Glutamatergic neuron (in vitro differentiated cells): ENCODE results near the gene ABCC12. TPM values are rescaled to one million over a fixed set of nuclear protein-coding genes. Genes with fewer than 3 reads are reported as not detected.

Experiments
- DNase-seq: peaks from one replicate; pipeline ENCODE4 v3.0.0; 2022
- H3K27ac Mint-ChIP-seq: one replicate; pipeline ENCODE4 v1.8.0; 2020; ENCODE audit warnings: mild to moderate bottlenecking, mixed read lengths, inconsistent platforms; ENCODE audit not compliant: unreplicated experiment
- H3K27me3 Mint-ChIP-seq: one replicate; pipeline ENCODE4 v1.8.0; 2020; ENCODE audit warnings: mild to moderate bottlenecking, moderate library complexity, mixed read lengths, inconsistent platforms; ENCODE audit not compliant: unreplicated experiment
- H3K36me3 Mint-ChIP-seq: one replicate; pipeline ENCODE4 v1.8.0; 2020; ENCODE audit warnings: mild to moderate bottlenecking, mixed read lengths, inconsistent platforms; ENCODE audit not compliant: unreplicated experiment
- H3K4me1 Mint-ChIP-seq: one replicate; pipeline ENCODE4 v1.8.0; 2020; ENCODE audit warnings: mild to moderate bottlenecking, low read depth, mixed read lengths, inconsistent platforms; ENCODE audit not compliant: unreplicated experiment
- H3K4me3 Mint-ChIP-seq: one replicate; pipeline ENCODE4 v1.8.0; 2020; ENCODE audit warnings: mild to moderate bottlenecking, mixed read lengths, inconsistent platforms; ENCODE audit not compliant: unreplicated experiment
- H3K9me3 Mint-ChIP-seq: one replicate; pipeline ENCODE4 v1.8.0; 2020; ENCODE audit warnings: mild to moderate bottlenecking, moderate library complexity, mixed read lengths, inconsistent platforms; ENCODE audit not compliant: unreplicated experiment
- total RNA-seq: library from RNA; stranded (reverse); fragmentation: NEBNext Ultra II Directional; extraction: Animal tissue kit (Norgen Biotek cat#: 25700); gene quantifications from one replicate; pipeline ENCODE4 v1.2.1, GENCODE V29; 2021; ENCODE audit not compliant: unreplicated experiment
- TF ChIP-seq, protein P1 (sequence below): fragments of 200-600 bp; sonication (generic); IDR thresholded peaks from one replicate; pipeline ENCODE4 v1.5.0; 2021; ENCODE audit not compliant: partially characterized antibody, unreplicated experiment

The ABCC12 gene
- total RNA-seq, 1 donor from 2014 or later, result not detected

DNA sequence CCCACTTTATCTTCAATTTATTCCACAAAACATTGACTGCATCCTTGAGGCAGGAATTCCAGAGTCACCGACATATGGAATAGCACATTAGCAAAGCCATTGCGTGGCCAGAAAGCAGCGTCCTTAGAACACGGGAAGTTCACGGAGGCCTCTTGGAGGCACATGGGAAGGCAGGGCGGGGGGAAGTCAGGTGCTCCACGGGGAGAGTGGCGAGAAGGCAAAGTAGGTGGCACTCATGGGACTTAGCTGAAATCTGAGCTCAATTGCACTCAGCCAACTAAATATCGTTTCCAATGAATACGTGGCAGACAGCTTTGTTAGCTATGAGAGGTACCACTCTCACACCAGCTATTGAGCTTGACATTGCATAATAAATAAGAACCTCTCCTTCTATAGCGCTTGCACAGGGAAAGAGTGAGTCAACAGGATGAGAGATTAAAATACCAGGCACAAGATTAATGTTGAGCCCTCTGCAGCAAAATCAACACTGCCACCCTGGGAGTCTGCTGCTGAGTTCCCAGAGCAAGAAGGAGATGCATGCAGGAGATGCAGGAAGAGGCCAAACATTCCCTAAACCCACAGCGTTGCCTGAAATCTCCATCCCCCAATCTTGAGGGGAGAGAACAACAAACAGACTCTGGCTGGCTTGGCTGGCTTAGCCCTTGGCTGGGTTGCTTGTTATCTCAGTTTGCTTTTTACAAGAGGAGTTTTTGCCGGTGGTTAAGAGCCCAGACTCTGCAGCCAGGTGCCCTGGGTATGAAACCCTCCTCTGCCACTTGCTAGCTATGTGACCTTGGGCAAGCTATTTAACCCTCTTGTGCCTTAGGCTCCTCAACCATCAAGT lies 28.8 kb downstream of the ABCC12 start:
- TF ChIP-seq, protein P1, sequence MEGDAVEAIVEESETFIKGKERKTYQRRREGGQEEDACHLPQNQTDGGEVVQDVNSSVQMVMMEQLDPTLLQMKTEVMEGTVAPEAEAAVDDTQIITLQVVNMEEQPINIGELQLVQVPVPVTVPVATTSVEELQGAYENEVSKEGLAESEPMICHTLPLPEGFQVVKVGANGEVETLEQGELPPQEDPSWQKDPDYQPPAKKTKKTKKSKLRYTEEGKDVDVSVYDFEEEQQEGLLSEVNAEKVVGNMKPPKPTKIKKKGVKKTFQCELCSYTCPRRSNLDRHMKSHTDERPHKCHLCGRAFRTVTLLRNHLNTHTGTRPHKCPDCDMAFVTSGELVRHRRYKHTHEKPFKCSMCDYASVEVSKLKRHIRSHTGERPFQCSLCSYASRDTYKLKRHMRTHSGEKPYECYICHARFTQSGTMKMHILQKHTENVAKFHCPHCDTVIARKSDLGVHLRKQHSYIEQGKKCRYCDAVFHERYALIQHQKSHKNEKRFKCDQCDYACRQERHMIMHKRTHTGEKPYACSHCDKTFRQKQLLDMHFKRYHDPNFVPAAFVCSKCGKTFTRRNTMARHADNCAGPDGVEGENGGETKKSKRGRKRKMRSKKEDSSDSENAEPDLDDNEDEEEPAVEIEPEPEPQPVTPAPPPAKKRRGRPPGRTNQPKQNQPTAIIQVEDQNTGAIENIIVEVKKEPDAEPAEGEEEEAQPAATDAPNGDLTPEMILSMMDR, result no peak
- H3K36me3 Mint-ChIP-seq, result no peaks in the 10 kb centered on the region
- no peak overlapping the region for H3K27ac Mint-ChIP-seq
- H3K4me1 Mint-ChIP-seq, result no peaks in the 10 kb centered on the region
- H3K9me3 Mint-ChIP-seq, result peaks cover 4% of the 10 kb centered on the region
- peaks cover 6% of the 10 kb centered on the region for H3K27me3 Mint-ChIP-seq
- no peak overlapping the region for H3K4me3 Mint-ChIP-seq
- DNase-seq, result no peak

DNA sequence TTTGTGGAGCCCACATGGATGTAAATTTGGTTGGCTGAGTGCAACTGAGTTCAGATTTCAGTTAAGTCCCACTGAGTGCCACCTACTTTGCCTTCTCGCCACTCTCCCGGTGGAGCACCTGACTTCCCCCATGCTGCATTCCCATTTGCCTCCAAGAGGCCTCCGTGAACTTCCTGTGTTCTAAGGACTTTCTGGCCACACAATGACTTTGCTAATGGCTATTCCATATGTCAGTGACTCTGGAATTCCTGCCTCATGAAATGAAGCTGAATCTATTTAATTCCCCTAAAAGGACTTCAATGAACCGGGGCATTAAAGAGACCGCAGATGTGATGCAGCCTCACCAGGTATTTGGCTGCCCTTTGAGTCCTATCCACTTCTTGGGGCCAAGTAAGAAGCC lies 29.9 kb downstream of the ABCC12 start:
- no peak for DNase-seq
- Mint-ChIP-seq H3K27ac (no peak overlapping the region), H3K27me3 (peaks cover 6% of the 10 kb centered on the region), H3K36me3 (no peaks in the 10 kb centered on the region), H3K9me3 (peaks cover 4% of the 10 kb centered on the region), H3K4me1 (no peaks in the 10 kb centered on the region), H3K4me3 (no peak overlapping the region)
- TF ChIP-seq, protein P1, result no peak

DNA sequence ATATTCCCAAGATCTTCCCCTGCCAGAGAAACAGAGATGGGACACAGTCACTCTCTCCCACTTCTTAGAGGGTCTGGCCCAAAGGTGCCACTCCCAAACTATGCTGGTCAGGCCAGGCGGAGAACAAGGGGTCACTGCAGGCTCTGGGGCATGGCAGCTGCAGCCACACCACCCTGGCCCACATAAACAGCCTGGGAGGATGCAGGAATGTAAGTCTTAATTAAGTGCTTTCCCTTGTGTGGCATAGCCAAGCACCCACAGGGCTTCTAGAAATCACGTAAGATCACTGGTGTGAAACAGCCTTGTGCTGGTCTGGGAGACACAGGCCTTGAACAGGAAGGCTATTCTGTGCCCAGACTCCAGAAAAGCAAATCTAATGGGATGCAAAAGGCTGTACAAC lies 31.5 kb downstream of the ABCC12 start:
- Mint-ChIP-seq H3K36me3 (no peaks in the 10 kb centered on the region), H3K27ac (no peak overlapping the region), H3K4me1 (no peaks in the 10 kb centered on the region), H3K9me3 (peaks cover 4% of the 10 kb centered on the region), H3K4me3 (no peak overlapping the region), H3K27me3 (peaks cover 5% of the 10 kb centered on the region)
- TF ChIP-seq, protein P1, result no peak
- no peak for DNase-seq

DNA sequence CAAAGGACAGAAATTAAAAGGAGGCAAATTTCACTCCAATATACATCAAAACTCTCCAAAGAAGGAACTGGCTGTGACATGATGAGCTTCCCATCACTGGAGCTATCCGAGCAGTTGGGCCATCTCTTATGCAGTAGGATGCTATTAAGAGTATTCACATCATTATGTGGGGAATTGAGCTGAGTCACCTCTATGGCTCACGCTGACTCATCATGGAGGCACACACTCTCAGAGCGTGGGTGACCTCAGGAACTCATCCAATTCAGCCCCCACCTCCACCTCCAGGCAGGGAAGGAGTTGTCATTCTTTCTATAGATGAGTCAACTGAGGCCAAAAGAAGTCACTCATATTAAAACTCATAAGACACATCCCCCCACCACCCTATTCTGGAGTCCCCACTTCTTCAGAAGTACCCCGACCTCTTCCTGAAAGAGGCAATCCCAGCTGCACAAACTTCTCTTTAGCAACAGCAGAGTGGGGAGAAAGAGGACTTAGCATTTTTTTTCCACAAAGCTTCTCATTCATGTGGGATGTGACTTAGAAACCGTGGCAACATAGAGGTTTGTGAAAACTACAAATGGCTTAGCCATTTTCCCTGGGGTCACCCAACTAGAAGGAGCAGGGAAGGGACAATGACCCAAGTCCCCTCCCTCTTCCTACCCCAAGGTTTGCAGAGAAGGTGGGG lies 32.5 kb downstream of the ABCC12 start:
- DNase-seq, result no peak
- peaks cover 6% of the 10 kb centered on the region for H3K27me3 Mint-ChIP-seq
- no peaks in the 10 kb centered on the region for H3K36me3 Mint-ChIP-seq
- H3K27ac Mint-ChIP-seq, result no peak overlapping the region
- no peaks in the 10 kb centered on the region for H3K4me1 Mint-ChIP-seq
- TF ChIP-seq, protein P1, result no peak
- peaks cover 6% of the 10 kb centered on the region for H3K9me3 Mint-ChIP-seq
- H3K4me3 Mint-ChIP-seq, result no peak overlapping the region

DNA sequence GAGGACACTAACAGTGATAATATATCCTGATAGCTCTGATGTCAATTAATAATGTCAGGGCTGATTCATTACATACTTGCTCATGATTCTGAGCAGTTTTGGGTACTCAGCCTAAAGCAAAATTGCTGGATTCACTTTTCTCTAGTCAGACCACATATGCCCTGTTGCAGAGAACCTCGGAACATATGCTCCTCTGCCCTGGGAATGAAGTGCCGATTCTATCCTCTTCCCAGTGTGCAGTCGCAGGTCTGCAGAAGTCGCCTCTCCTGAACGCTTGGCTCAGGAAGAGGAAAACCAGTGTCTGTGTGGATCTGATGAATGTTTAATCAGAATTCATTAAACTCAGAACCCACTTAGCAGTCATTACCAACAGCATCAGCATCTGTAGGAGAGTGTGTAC lies 34.5 kb downstream of the ABCC12 start:
- TF ChIP-seq, protein P1, result no peak
- Mint-ChIP-seq H3K27me3 (peaks cover 4% of the 10 kb centered on the region), H3K36me3 (no peaks in the 10 kb centered on the region), H3K4me3 (no peak overlapping the region), H3K27ac (no peak overlapping the region), H3K9me3 (peaks cover 6% of the 10 kb centered on the region), H3K4me1 (peaks cover 1% of the 10 kb centered on the region)
- DNase-seq, result no peak
